SJCRH30 (cell line): ENCODE measurements around the gene DNMT3A. TPM values are rescaled to one million over a fixed set of nuclear protein-coding genes. Genes with fewer than 3 reads are reported as not detected.

ENCODE experiments used
- DNase-seq, 2 experiments: peaks; one replicate each; pipeline ENCODE4 v3.0.0-alpha.2; 2015 to 2020
- H3K27ac ChIP-seq: fragments of 250-450 bp; sonication (Bioruptor Pico); 2 replicates; pipeline ENCODE4 v1.5.1; 2020; ENCODE audit warnings: mild to moderate bottlenecking, moderate library complexity
- H3K27me3 ChIP-seq: fragments of 250-450 bp; sonication (Bioruptor Pico); 2 replicates; pipeline ENCODE4 v1.5.1; 2020; ENCODE audit warnings: mild to moderate bottlenecking, moderate library complexity
- H3K36me3 ChIP-seq: fragments of 250-450 bp; sonication (Bioruptor Pico); 2 replicates; pipeline ENCODE4 v1.5.1; 2020; ENCODE audit warnings: mild to moderate bottlenecking, moderate library complexity
- H3K4me1 ChIP-seq: fragments of 250-450 bp; sonication (Bioruptor Pico); 2 replicates; pipeline ENCODE4 v1.5.1; 2020; ENCODE audit warnings: mild to moderate bottlenecking, moderate library complexity
- H3K4me3 ChIP-seq: fragments of 250-450 bp; sonication (Bioruptor Pico); 2 replicates; pipeline ENCODE4 v1.5.1; 2020; ENCODE audit warnings: mild to moderate bottlenecking, moderate library complexity
- H3K9me3 ChIP-seq: fragments of 250-450 bp; sonication (Bioruptor Pico); replicated peaks from 2 replicates; pipeline ENCODE4 v1.5.1; 2020; ENCODE audit warnings: mild to moderate bottlenecking, moderate library complexity
- total RNA-seq: library from RNA; depleted of rRNA; stranded (reverse); fragments of >200 nt; shearing (Covaris generic); gene quantifications from 2 replicates; pipeline ENCODE4 v1.2.3, GENCODE V29; 2014

Gene DNMT3A
- total RNA-seq, 1 experiment from 2014 or later = 32.8 TPM

GRCh38 chr2:25254961-25255360, 86.8 kb downstream of the DNMT3A start:
- Histone ChIP-seq H3K27ac (no peak overlapping the region), H3K9me3 (no peaks in the 10 kb centered on the region), H3K4me3 (no peak overlapping the region), H3K4me1 (no peaks in the 10 kb centered on the region), H3K36me3 (peaks cover 59% of the 10 kb centered on the region), H3K27me3 (no peaks in the 10 kb centered on the region)
- DNase-seq = no peak

- H3K4me1 ChIP-seq = no peaks in the 10 kb centered on the region
- H3K4me3 ChIP-seq = no peak overlapping the region
- H3K27me3 ChIP-seq = no peaks in the 10 kb centered on the region
- DNase-seq = no peak
- H3K27ac ChIP-seq = no peak overlapping the region
- no peaks in the 10 kb centered on the region for H3K9me3 ChIP-seq
- peaks cover 54% of the 10 kb centered on the region for H3K36me3 ChIP-seq
Measured at GRCh38 chr2:25253153-25253626, 88.5 kb downstream of the DNMT3A start.

- no peak for DNase-seq
- Histone ChIP-seq H3K27me3 (no peaks in the 10 kb centered on the region), H3K4me1 (no peaks in the 10 kb centered on the region), H3K36me3 (peaks cover 60% of the 10 kb centered on the region), H3K9me3 (no peaks in the 10 kb centered on the region), H3K27ac (no peak overlapping the region), H3K4me3 (no peak overlapping the region)
Measured at GRCh38 chr2:25252291-25253152, 89.2 kb downstream of the DNMT3A start.

- Histone ChIP-seq H3K4me3 (no peak overlapping the region), H3K27ac (no peak overlapping the region), H3K27me3 (no peaks in the 10 kb centered on the region), H3K4me1 (no peaks in the 10 kb centered on the region), H3K36me3 (peaks cover 58% of the 10 kb centered on the region), H3K9me3 (no peaks in the 10 kb centered on the region)
- DNase-seq = no peak
Measured at GRCh38 chr2:25251422-25252273, 90.1 kb downstream of the DNMT3A start.

- H3K27ac ChIP-seq = no peak overlapping the region
- H3K9me3 ChIP-seq = no peaks in the 10 kb centered on the region
- no peak for DNase-seq
- H3K4me3 ChIP-seq = no peak overlapping the region
- H3K36me3 ChIP-seq = peaks cover 63% of the 10 kb centered on the region
- H3K27me3 ChIP-seq = no peaks in the 10 kb centered on the region
- H3K4me1 ChIP-seq = no peaks in the 10 kb centered on the region
Measured at GRCh38 chr2:25251071-25251421, 90.7 kb downstream of the DNMT3A start.

GRCh38 chr2:25250331-25251070, 91.2 kb downstream of the DNMT3A start:
- H3K4me3 ChIP-seq = no peak overlapping the region
- no peak for DNase-seq
- no peak overlapping the region for H3K27ac ChIP-seq
- peaks cover 64% of the 10 kb centered on the region for H3K36me3 ChIP-seq
- H3K27me3 ChIP-seq = no peaks in the 10 kb centered on the region
- H3K4me1 ChIP-seq = no peaks in the 10 kb centered on the region
- H3K9me3 ChIP-seq = no peaks in the 10 kb centered on the region

- Histone ChIP-seq H3K4me3 (no peak overlapping the region), H3K27me3 (no peaks in the 10 kb centered on the region), H3K27ac (no peak overlapping the region), H3K36me3 (peaks cover 63% of the 10 kb centered on the region), H3K9me3 (no peaks in the 10 kb centered on the region), H3K4me1 (no peaks in the 10 kb centered on the region)
- no peak for DNase-seq
Measured at GRCh38 chr2:25249785-25250184, 91.9 kb downstream of the DNMT3A start.

- Histone ChIP-seq H3K36me3 (peaks cover 65% of the 10 kb centered on the region), H3K4me3 (no peak overlapping the region), H3K27me3 (no peaks in the 10 kb centered on the region), H3K4me1 (no peaks in the 10 kb centered on the region), H3K27ac (no peak overlapping the region), H3K9me3 (no peaks in the 10 kb centered on the region)
- DNase-seq = no peak
Measured at GRCh38 chr2:25247792-25248512, 93.8 kb downstream of the DNMT3A start.

GRCh38 chr2:25246558-25247290, 95.0 kb downstream of the DNMT3A start:
- H3K4me3 ChIP-seq = no peak overlapping the region
- no peak overlapping the region for H3K27ac ChIP-seq
- H3K9me3 ChIP-seq = no peaks in the 10 kb centered on the region
- no peaks in the 10 kb centered on the region for H3K4me1 ChIP-seq
- H3K36me3 ChIP-seq = peaks cover 73% of the 10 kb centered on the region
- no peak for DNase-seq
- H3K27me3 ChIP-seq = no peaks in the 10 kb centered on the region

GRCh38 chr2:25246001-25246400, 95.7 kb downstream of the DNMT3A start:
- Histone ChIP-seq H3K4me1 (no peaks in the 10 kb centered on the region), H3K36me3 (peaks cover 75% of the 10 kb centered on the region), H3K4me3 (no peak overlapping the region), H3K27ac (no peak overlapping the region), H3K9me3 (no peaks in the 10 kb centered on the region), H3K27me3 (no peaks in the 10 kb centered on the region)
- no peak for DNase-seq

- Histone ChIP-seq H3K4me1 (no peaks in the 10 kb centered on the region), H3K4me3 (no peak overlapping the region), H3K27ac (no peak overlapping the region), H3K36me3 (peaks cover 81% of the 10 kb centered on the region), H3K27me3 (no peaks in the 10 kb centered on the region), H3K9me3 (no peaks in the 10 kb centered on the region)
- no peak for DNase-seq
Measured at GRCh38 chr2:25245141-25245540, 96.6 kb downstream of the DNMT3A start.

- H3K4me1 ChIP-seq = no peaks in the 10 kb centered on the region
- H3K27ac ChIP-seq = no peak overlapping the region
- H3K9me3 ChIP-seq = no peaks in the 10 kb centered on the region
- DNase-seq = no peak
- H3K27me3 ChIP-seq = no peaks in the 10 kb centered on the region
- peaks cover 88% of the 10 kb centered on the region for H3K36me3 ChIP-seq
- no peak overlapping the region for H3K4me3 ChIP-seq
Measured at GRCh38 chr2:25243995-25244394, 97.7 kb downstream of the DNMT3A start.

GRCh38 chr2:25241452-25241851, 100.3 kb downstream of the DNMT3A start:
- H3K27me3 ChIP-seq = no peaks in the 10 kb centered on the region
- no peak overlapping the region for H3K27ac ChIP-seq
- peaks cover 88% of the 10 kb centered on the region for H3K36me3 ChIP-seq
- H3K4me3 ChIP-seq = no peak overlapping the region
- H3K4me1 ChIP-seq = no peaks in the 10 kb centered on the region
- H3K9me3 ChIP-seq = no peaks in the 10 kb centered on the region
- DNase-seq = no peak

GRCh38 chr2:25240636-25241035, 101.1 kb downstream of the DNMT3A start:
- Histone ChIP-seq H3K4me3 (no peak overlapping the region), H3K4me1 (no peaks in the 10 kb centered on the region), H3K9me3 (no peaks in the 10 kb centered on the region), H3K27me3 (no peaks in the 10 kb centered on the region), H3K36me3 (peaks cover 84% of the 10 kb centered on the region), H3K27ac (no peak overlapping the region)
- DNase-seq = no peak
